Transverse colon (tissue), 4 donors: ENCODE measurements around the gene VSTM2L. TPM values are rescaled to one million over a fixed set of nuclear protein-coding genes. Genes with fewer than 3 reads are reported as not detected.
A peak's percentile ranks its signal among the peaks of the same experiment; 100 is the strongest.

Experiments used
- DNase-seq: peaks from one replicate; pipeline ENCODE4 v3.0.0-alpha.2; 2019
- H3K27ac ChIP-seq, 4 donors: fragments of 200-600 bp; sonication (generic); 2 replicates each; pipeline ENCODE4 v1.5.1; 2016 to 2018; ENCODE audit warnings: inconsistent platforms in 4 of 4
- H3K27me3 ChIP-seq: fragments of 200-600 bp; sonication (generic); 2 replicates; pipeline ENCODE4 v1.5.1; 2017; ENCODE audit warnings: inconsistent platforms
- H3K36me3 ChIP-seq, 4 donors: fragments of 200-600 bp; sonication (generic); 2 replicates each; pipeline ENCODE4 v1.5.1; 2017 to 2019; ENCODE audit warnings: inconsistent platforms in 4 of 4
- H3K4me1 ChIP-seq, 4 donors: fragments of 200-600 bp; sonication (generic); 2 replicates each; pipeline ENCODE4 v1.5.1; 2017 to 2020; ENCODE audit warnings: inconsistent platforms in 4 of 4
- H3K4me3 ChIP-seq, 4 donors: fragments of 200-600 bp; sonication (generic); 1 replicate in 1 of 4; 2 replicates in 3 of 4; pipeline versions ENCODE4 v1.5.1 to v1.6.1; 2017 to 2019; ENCODE audit warnings: inconsistent platforms in 4 of 4
- H3K9me3 ChIP-seq, 2 donors: fragments of 200-600 bp; sonication (generic); 2 replicates each; pipeline ENCODE4 v1.5.1; 2017 to 2019; ENCODE audit warnings: inconsistent platforms in 2 of 2
- EP300 ChIP-seq: sonication (generic); formaldehyde crosslinking; IDR thresholded peaks from one replicate; pipeline ENCODE4 v1.6.1; 2017; ENCODE audit warnings: antibody characterized with exemption, low read depth
- POLR2A ChIP-seq: fragments of 450-650 bp; IDR thresholded peaks from one replicate; pipeline ENCODE4 v1.6.1; 2016; ENCODE audit warnings: antibody characterized with exemption, mild to moderate bottlenecking, moderate library complexity
- POLR2AphosphoS5 ChIP-seq, 3 donors: sonication (generic); formaldehyde crosslinking; IDR thresholded peaks; one replicate each; pipeline ENCODE4 v1.6.1; 2016; ENCODE audit warnings: antibody characterized with exemption in 3 of 3
- WGBS, 2 donors: methylation state at CpG; one replicate each; pipeline ENCODE4 v1.1.5; 2018; ENCODE audit warnings: low coverage in 1 of 2; 5-methylcytosine and 5-hydroxymethylcytosine counted together
- in situ Hi-C, 4 donors: fragments of 200-750 bp; cut with MboI; loops; one replicate each; pipeline versions ENCODE4 v1.15.0 to v1.15.1; 2017; ENCODE audit warnings: low sequenced_read_pairs in 3 of 4, low pct_ligation_motif_present in 1 of 4, low pct_unique_long_range_greater_than_20kb in 1 of 4
- intact Hi-C: fragments of 100-400 bp; cut with DNase I; formaldehyde crosslinking; loops from one replicate; pipeline ENCODE4 v1.15.1; 2023; ENCODE audit warnings: low total_unique reads
- total RNA-seq, 4 donors: library from RNA; depleted of rRNA; stranded (reverse); fragments of >200 nt; gene quantifications; one replicate each; pipeline ENCODE4 v1.1.0, GENCODE V29; 2016
- TF ChIP-seq, protein P1 (sequence below), 5 experiments: fragments of 200-600 bp in 3 of 5; fragments of 450-650 bp in 2 of 5; sonication (generic) in 3 of 5; IDR thresholded peaks; 1 replicate in 2 of 5; 2 replicates in 3 of 5; pipeline ENCODE4 v1.5.1; 2016 to 2017; ENCODE audit warnings: antibody characterized with exemption in 5 of 5, inconsistent platforms in 3 of 5, mild to moderate bottlenecking in 2 of 5, moderate library complexity in 1 of 5

The VSTM2L gene
- total RNA-seq, 4 donors from 2014 or later = 3.0 to 6.6 (median 3.0) TPM; not detected in 1

GRCh38 chr20:37896932-37897548 lies 5.9 kb upstream of the VSTM2L start:
- in situ Hi-C loops (no loop called here), intact Hi-C loops (no loop called here)
- Histone ChIP-seq H3K36me3 (no peaks in the 10 kb centered on the region), H3K9me3 (no peaks in the 10 kb centered on the region), H3K4me3 (no peak overlapping the region), H3K27ac (no peak overlapping the region), H3K27me3 (peaks cover 22% of the 10 kb centered on the region), H3K4me1 (peaks cover 0 to 4% (median under 1%) of the 10 kb centered on the region in 4 donors)
- WGBS, 2 donors = 71 to 78% methylated on average over 3 to 12 of the region's 12 CpGs
- no peak for DNase-seq
- TF ChIP-seq POLR2AphosphoS5 (IDR thresholded peaks at IDR 0.05) (no peak), POLR2A (no peak), EP300 (no peak)
- TF ChIP-seq, protein P1, sequence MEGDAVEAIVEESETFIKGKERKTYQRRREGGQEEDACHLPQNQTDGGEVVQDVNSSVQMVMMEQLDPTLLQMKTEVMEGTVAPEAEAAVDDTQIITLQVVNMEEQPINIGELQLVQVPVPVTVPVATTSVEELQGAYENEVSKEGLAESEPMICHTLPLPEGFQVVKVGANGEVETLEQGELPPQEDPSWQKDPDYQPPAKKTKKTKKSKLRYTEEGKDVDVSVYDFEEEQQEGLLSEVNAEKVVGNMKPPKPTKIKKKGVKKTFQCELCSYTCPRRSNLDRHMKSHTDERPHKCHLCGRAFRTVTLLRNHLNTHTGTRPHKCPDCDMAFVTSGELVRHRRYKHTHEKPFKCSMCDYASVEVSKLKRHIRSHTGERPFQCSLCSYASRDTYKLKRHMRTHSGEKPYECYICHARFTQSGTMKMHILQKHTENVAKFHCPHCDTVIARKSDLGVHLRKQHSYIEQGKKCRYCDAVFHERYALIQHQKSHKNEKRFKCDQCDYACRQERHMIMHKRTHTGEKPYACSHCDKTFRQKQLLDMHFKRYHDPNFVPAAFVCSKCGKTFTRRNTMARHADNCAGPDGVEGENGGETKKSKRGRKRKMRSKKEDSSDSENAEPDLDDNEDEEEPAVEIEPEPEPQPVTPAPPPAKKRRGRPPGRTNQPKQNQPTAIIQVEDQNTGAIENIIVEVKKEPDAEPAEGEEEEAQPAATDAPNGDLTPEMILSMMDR (IDR thresholded peaks at IDR 0.05) = no peak

DNA sequence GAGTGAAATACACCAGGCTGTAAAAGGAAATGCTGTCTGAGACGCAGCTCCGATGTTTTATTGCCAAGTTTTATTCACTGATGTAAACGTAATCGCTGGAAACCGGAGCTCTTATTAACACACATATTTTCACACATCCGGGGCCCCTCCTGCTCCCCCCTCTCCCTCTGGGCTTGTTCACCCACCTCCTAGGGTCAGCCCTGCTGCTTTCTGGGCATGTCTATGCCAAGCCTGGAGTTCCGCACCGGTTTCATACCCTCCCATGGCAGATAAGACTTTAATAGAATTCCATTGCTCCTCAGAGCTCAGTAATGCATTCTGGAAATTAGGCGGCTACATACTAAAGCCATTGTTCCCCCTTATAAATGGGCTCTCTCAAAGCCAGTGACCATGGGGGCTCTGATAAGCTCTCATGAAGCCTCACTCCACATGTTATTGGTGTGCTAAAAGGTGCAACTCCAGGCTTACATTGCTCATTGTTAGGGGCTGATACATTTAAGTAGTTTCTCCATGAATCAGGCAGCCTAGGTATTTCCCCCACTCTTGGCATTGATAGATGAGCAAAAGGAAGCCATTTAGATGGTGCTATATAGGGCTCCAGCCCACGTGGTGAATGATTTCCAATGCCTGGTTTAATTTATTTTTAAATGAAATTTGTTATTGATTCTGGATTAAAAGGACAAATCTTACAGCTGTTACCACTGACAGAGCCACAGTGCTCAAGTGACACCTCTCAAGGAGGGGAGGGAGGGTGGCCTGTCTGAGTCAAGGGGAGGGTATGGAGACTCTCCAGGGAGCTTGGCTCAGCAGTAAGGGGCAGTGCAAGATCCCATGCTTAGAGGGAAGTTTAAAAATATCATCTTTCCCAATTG lies 4.5 kb upstream of the VSTM2L start:
- no peak for DNase-seq
- peak overlapping the region in 2 of 4 donors; percentile 19 to 37 for H3K27ac ChIP-seq
- in situ Hi-C loops (no loop called here), intact Hi-C loops (no loop called here)
- peaks cover 0 to 14% (median 12%) of the 10 kb centered on the region in 4 donors for H3K4me1 ChIP-seq
- H3K36me3 ChIP-seq = no peaks in the 10 kb centered on the region
- H3K4me3 ChIP-seq = no peak overlapping the region
- H3K27me3 ChIP-seq = peaks cover 36% of the 10 kb centered on the region
- H3K9me3 ChIP-seq = no peaks in the 10 kb centered on the region
- TF ChIP-seq POLR2AphosphoS5 (IDR thresholded peaks at IDR 0.05) (no peak), EP300 (no peak), POLR2A (no peak)
- TF ChIP-seq, protein P1 (IDR thresholded peaks at IDR 0.05) = no peak
- WGBS, 2 donors = 15 to 53% methylated on average over 6 to 10 of the region's 10 CpGs

DNA sequence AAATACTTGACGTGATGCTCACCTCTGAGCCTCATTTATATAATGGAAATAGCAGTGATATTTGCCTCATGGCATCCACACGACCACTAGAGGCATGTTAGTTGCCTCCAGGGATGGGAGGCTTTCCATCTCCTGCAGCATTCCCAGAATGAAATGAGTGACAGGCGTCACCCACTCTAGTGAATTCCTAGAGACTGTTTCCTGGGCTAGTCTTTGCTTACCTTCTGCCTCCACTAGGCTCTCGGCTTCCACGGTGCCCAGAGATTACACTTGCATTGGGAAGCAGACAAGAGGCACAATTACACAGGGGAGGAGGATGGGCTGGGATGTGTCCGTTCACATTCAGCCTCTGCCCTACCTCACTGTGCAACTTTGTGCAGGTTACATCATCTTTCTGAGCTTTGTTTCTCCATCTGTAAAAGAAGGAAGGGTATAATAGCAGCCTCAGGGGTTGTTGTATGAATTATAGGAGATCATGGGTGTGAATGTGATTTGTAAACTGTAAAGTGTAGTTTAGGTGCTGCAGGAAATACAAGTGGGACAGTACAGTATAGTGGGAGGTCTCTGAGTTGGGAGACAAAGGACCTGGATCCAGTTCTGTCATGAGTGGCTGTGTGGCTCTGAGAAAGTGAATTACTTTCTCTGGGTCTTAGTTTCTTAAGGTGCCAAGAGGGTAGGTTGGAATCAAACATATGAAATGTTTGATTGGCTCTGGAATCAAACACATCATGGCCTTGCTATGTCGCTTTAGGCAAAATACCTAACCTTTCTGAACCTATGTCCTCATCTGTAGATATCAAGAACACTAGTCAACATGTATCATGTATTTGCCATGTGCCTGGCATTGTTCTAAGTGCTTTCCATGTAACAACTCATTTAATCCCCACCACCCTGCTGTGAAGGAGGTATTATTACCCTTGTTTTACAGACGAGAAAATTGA lies 3.6 kb upstream of the VSTM2L start:
- H3K4me3 ChIP-seq = no peak overlapping the region
- 53 to 65% methylated on average over 2 to 8 of the region's 8 CpGs for WGBS, 2 donors
- in situ Hi-C loops = no loop called here
- intact Hi-C loops = no loop called here
- H3K27me3 ChIP-seq = peaks cover 45% of the 10 kb centered on the region
- no peak for DNase-seq
- H3K9me3 ChIP-seq = no peaks in the 10 kb centered on the region
- no peak overlapping the region for H3K27ac ChIP-seq
- H3K36me3 ChIP-seq = no peaks in the 10 kb centered on the region
- no peak for TF ChIP-seq POLR2AphosphoS5 (IDR thresholded peaks at IDR 0.05)
- TF ChIP-seq, protein P1 (IDR thresholded peaks at IDR 0.05) = no peak
- TF ChIP-seq EP300 = no peak
- TF ChIP-seq POLR2A = no peak
- H3K4me1 ChIP-seq = peaks cover 0 to 14% (median 12%) of the 10 kb centered on the region in 4 donors
